ENCODE data around the gene CARD10. TPM values are rescaled to one million over a fixed set of nuclear protein-coding genes. Genes with fewer than 3 reads are reported as not detected.
A peak's percentile ranks its signal among the peaks of the same experiment; 100 is the strongest.
"Not testable (repeated sequence)": the region's sequence is repeated elsewhere in the genome, so short reads cannot be mapped to it uniquely, and the experiment has no call there.

CARD10 gene
- total RNA-seq, 2 donors from 2014 or later, result 17.4 to 28.7 TPM

DNA sequence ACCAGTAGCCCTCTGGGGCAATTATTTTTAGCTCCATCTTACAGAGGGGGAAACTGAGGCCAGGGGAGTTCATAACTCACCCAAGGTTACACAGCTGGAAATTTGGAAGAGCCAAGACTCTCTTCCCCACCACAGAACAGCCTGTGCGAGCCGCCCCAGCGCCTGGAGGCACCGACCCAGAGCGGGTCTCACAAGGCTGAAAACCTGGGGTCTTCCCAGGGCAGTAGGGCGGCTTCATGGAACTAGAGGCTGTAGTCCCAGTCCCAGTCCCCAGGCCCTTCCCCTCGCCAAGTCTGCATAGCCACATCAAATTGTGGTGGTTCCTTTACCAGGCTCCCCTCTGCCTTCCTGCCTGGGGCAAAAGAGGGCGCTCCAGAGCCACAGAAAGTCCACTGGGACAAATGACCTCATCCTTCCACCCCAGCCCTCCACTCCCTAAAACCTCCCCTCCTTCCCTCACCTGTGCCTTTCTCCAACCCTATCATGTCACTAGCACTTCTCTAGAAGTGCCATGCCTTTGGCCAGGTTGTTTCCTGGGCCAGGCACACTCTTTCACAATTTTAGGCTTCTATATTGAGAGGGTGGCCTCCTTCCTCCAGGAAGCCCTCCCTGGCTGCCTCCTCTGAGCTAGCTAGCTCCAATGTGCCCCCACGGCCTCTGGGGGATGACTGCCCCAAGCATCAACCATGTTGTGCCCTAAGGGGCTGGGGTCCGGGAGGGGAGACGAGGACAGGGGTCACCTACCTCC is 25.9 kb upstream of the CARD10 start:
- no peaks in the 10 kb centered on the region for H3K27me3 ChIP-seq
- H3K4me1 ChIP-seq, result peaks cover 78% of the 10 kb centered on the region
- peak; percentile 67 for ATAC-seq
- no peak overlapping the region for H3K4me3 ChIP-seq
- intact Hi-C loops (cut with DNase I), result loop anchor here (5.0 kb wide), 1 partner anchor 42 kb away; no protein-coding TSS in a partner anchor
- peak overlapping the region; percentile 89 to 96 (median 94) for H3K27ac ChIP-seq
- peak; percentile 90 to 92 (median 91) for DNase-seq
- no peaks in the 10 kb centered on the region for H3K36me3 ChIP-seq (replicated peaks in 1 of 2; ENCODE audit: insufficient read depth in 1 of 2, low read depth in 2 of 2)
- 19 to 35% methylated on average over 7 to 11 of the region's 11 CpGs for WGBS, 2 donors
- no peak for TF ChIP-seq POLR2A (IDR thresholded peaks at IDR 0.05)
- TF ChIP-seq, protein P1, sequence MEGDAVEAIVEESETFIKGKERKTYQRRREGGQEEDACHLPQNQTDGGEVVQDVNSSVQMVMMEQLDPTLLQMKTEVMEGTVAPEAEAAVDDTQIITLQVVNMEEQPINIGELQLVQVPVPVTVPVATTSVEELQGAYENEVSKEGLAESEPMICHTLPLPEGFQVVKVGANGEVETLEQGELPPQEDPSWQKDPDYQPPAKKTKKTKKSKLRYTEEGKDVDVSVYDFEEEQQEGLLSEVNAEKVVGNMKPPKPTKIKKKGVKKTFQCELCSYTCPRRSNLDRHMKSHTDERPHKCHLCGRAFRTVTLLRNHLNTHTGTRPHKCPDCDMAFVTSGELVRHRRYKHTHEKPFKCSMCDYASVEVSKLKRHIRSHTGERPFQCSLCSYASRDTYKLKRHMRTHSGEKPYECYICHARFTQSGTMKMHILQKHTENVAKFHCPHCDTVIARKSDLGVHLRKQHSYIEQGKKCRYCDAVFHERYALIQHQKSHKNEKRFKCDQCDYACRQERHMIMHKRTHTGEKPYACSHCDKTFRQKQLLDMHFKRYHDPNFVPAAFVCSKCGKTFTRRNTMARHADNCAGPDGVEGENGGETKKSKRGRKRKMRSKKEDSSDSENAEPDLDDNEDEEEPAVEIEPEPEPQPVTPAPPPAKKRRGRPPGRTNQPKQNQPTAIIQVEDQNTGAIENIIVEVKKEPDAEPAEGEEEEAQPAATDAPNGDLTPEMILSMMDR (IDR thresholded peaks at IDR 0.05), result peak; percentile 50 to 98 (median 93)
- H3K9me3 ChIP-seq, result no peaks in the 10 kb centered on the region

DNA sequence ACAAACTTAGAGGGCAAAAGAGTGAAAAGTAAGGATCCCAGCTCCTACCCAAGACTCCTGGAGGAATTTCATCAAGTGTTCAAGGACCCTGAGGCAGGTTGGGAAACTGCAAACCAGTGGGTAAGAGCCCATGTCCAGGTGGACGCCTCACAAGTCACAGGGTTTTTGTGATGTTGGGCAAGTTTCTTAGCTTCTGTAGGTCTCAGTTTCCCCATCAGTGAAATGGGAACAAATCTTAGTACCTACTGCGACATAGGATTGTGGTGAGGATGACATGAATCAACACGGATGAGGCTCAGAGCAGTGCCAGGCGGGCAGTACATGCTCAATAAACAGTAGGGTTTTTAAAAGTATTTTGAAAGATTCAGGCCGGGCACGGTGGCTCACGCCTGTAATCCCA is 23.7 kb upstream of the CARD10 start:
- WGBS, 2 donors, result 76 to 80% methylated on average over 7 of the region's 7 CpGs
- intact Hi-C loops (cut with DNase I), result loop anchor here (5.0 kb wide), 1 partner anchor 44 kb away; no protein-coding TSS in a partner anchor
- TF ChIP-seq, protein P1 (IDR thresholded peaks at IDR 0.05), result no peak
- TF ChIP-seq POLR2A (IDR thresholded peaks at IDR 0.05), result no peak

DNA sequence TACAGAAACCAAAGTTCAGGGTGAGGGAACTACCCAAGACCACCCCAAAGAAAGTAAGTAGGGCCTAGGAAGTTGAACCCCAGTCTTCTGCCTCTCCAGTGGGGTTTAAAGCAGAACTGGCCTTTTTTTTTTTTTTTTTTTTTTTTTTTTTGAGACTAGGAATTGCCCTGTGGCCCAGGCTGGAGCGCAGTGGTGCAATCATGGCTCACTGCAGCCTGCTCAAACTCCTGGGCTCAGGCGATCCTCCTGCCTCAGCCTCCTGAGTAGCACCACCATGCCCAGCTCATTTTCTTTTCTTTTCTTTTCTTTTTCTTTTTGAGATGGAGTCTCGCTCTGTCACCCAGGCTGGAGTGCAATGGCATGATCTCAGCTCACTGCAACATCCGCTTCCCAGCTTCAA is 23.2 kb upstream of the CARD10 start:
- peaks cover 64% of the 10 kb centered on the region for H3K4me1 ChIP-seq
- WGBS, 2 donors, result 82 to 96% methylated on average over 4 of the region's 4 CpGs
- H3K36me3 ChIP-seq (replicated peaks in 1 of 2; ENCODE audit: insufficient read depth in 1 of 2, low read depth in 2 of 2); H3K9me3 ChIP-seq; H3K27me3 ChIP-seq; H3K4me3 ChIP-seq; ATAC-seq; DNase-seq: not testable (repeated sequence)
- intact Hi-C loops (cut with DNase I), result loop anchor here (5.0 kb wide), 1 partner anchor 45 kb away; no protein-coding TSS in a partner anchor
- H3K27ac ChIP-seq, result peak overlapping the region in 3 of 4 donors; percentile 72 to 90 (median 87)

More for the DNA sequence above, 23.7 kb upstream of the CARD10 start:
- no peak for ATAC-seq
- Histone ChIP-seq H3K4me1 (peaks cover 69% of the 10 kb centered on the region), H3K27me3 (no peaks in the 10 kb centered on the region), H3K9me3 (no peaks in the 10 kb centered on the region), H3K27ac (peak overlapping the region in 3 of 4 donors; percentile 72 to 90 (median 87)), H3K36me3 (replicated peaks in 1 of 2; ENCODE audit: insufficient read depth in 1 of 2, low read depth in 2 of 2) (no peaks in the 10 kb centered on the region), H3K4me3 (no peak overlapping the region)
- no peak for DNase-seq

DNA sequence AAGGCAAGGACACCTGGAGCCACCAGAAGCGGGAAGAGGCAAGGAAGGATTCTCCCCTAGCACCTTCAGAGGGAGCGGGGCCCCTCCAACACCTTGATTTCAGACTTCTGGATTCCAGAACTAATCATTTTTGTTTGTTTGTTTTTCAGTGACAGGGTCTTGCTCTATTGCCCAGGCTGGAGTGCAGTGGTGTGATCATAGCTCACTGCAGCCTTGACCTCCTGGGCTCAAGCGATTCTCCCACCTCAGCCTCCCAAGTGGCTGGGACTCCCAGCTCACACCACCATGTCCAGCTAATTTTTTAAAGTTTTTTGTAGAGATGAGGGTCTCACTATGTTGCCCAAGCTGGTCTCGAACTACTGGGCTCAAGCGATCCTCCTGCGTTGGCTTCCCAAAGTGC is 20.6 kb upstream of the CARD10 start:
- WGBS, 2 donors, result 72 to 79% methylated on average over 6 of the region's 6 CpGs
- not testable (repeated sequence) for H3K36me3 ChIP-seq (replicated peaks in 1 of 2; ENCODE audit: insufficient read depth in 1 of 2, low read depth in 2 of 2); ATAC-seq; H3K9me3 ChIP-seq; H3K27me3 ChIP-seq; H3K4me3 ChIP-seq; DNase-seq
- intact Hi-C loops (cut with DNase I), result loop anchor here (5.0 to 10.0 kb wide), 2 partner anchors 48 to 155 kb away; partner anchors contain the start of gene TRIOBP
- Histone ChIP-seq H3K4me1 (peaks cover 37% of the 10 kb centered on the region), H3K27ac (peak overlapping the region in 1 of 4 donors; percentile 72)

DNA sequence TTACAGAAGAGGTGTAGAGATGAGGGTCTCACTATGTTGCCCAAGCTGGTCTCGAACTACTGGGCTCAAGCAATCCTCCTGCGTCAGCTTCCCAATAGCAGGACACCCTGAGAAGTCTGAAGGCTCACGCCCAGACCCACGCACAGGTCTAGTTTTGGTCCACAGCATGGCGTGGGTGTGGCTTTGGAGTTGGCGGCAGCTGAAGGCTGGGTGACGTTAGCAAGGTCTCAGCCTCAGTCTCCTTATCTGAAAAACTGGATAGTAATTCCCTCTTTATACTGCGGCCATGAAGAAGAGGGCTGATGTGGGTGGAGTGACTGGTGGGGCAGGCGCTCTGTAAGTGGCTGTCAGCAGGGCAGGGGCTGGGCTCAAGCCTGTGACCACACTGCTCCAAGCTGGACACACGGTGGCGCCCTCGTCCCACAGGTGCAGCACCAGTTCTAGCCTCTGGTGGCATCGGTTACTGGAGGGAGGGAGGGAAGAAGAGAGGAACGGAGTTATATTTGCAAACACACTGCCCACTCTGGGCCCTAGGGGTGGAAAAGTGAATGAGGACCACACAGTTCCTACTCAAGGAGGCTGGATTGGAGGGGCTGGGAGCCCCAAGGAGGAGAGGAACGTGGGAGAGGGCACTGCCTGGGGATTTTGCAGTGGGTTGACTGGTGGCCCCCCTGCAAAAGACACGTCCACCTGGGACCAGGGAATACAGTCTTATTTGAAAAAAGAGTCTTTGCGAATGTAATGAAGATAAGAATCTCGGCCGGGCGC is 19.6 kb upstream of the CARD10 start:
- no peak overlapping the region for H3K4me3 ChIP-seq
- no peaks in the 10 kb centered on the region for H3K27me3 ChIP-seq
- peaks cover 33% of the 10 kb centered on the region for H3K4me1 ChIP-seq
- ATAC-seq (peak; percentile 96), DNase-seq (peak; percentile 95 to 97 (median 96))
- no peaks in the 10 kb centered on the region for H3K36me3 ChIP-seq (replicated peaks in 1 of 2; ENCODE audit: insufficient read depth in 1 of 2, low read depth in 2 of 2)
- TF ChIP-seq, protein P1 (IDR thresholded peaks at IDR 0.05), result peak; percentile 92 to 100 (median 100)
- peak in 1 of 3 donors; percentile 21 for TF ChIP-seq POLR2A (IDR thresholded peaks at IDR 0.05)
- intact Hi-C loops (cut with DNase I), result loop anchor here (10.0 kb wide), 1 partner anchor 156 kb away; the partner anchor contains the start of gene TRIOBP
- H3K9me3 ChIP-seq, result no peaks in the 10 kb centered on the region
- WGBS, 2 donors, result 2 to 5% methylated on average over 9 to 20 of the region's 20 CpGs
- peak overlapping the region in 2 of 4 donors; percentile 40 to 44 for H3K27ac ChIP-seq

All from body of pancreas (tissue), 4 donors.